Loucy (cell line): ENCODE results near the gene GSTT2B.

ENCODE experiments used
- EZH2phosphoT487 ChIP-seq: fragments of 200-600 bp; IDR thresholded peaks from 2 replicates; pipeline ENCODE4 v1.6.1; 2018; ENCODE audit warnings: antibody characterized with exemption, mild to moderate bottlenecking, moderate library complexity, borderline replicate concordance
- TF ChIP-seq, protein P1 (sequence below): fragments of 200-600 bp; sonication (generic); conservative IDR thresholded peaks from 2 replicates; pipeline ENCODE4 v1.5.1; 2014; ENCODE audit warnings: mild to moderate bottlenecking, antibody characterized with exemption, low read length

DNA sequence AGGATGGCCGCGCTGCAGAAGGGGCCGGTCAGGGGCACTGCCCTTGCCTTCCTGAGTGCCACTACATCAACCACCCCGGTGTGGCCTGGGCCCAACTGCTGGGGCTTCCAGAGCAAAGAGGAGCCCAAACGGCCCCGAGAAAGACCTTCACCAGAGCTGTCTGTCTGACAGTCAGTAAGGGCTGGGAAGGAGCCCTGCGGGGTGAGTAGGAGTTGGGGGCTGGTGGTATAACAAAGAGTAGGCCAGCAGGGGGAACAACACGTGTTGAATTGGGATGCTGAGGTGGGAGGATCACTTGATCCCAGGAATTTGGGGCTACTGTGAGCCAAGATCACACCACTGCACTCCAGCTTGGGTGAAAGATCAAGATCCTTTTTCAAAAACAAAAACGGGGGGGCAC, 40.3 kb upstream of the GSTT2B start:
- TF ChIP-seq, protein P1, sequence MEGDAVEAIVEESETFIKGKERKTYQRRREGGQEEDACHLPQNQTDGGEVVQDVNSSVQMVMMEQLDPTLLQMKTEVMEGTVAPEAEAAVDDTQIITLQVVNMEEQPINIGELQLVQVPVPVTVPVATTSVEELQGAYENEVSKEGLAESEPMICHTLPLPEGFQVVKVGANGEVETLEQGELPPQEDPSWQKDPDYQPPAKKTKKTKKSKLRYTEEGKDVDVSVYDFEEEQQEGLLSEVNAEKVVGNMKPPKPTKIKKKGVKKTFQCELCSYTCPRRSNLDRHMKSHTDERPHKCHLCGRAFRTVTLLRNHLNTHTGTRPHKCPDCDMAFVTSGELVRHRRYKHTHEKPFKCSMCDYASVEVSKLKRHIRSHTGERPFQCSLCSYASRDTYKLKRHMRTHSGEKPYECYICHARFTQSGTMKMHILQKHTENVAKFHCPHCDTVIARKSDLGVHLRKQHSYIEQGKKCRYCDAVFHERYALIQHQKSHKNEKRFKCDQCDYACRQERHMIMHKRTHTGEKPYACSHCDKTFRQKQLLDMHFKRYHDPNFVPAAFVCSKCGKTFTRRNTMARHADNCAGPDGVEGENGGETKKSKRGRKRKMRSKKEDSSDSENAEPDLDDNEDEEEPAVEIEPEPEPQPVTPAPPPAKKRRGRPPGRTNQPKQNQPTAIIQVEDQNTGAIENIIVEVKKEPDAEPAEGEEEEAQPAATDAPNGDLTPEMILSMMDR, result no peak
- no peak for TF ChIP-seq EZH2phosphoT487
